Superior temporal gyrus (tissue), 1 donor: ENCODE measurements around the gene FHOD3.

ENCODE experiments used
- DNase-seq: peaks from one replicate; pipeline ENCODE4 v3.0.0-alpha.2; 2016; ENCODE audit errors: extremely low spot score

The FHOD3 gene

GRCh38 chr18:36518839-36519238 is 221.3 kb downstream of the FHOD3 start:
- DNase-seq = no peak

GRCh38 chr18:36519358-36519757 is 221.8 kb downstream of the FHOD3 start:
- no peak for DNase-seq

- DNase-seq = no peak
Measured at GRCh38 chr18:36522509-36522908, 225.0 kb downstream of the FHOD3 start.

GRCh38 chr18:36525913-36526312 is 228.4 kb downstream of the FHOD3 start:
- no peak for DNase-seq

- no peak for DNase-seq
Measured at GRCh38 chr18:36526611-36527010, 229.1 kb downstream of the FHOD3 start.

GRCh38 chr18:36527051-36527450 is 229.5 kb downstream of the FHOD3 start:
- peak; percentile 27 for DNase-seq

GRCh38 chr18:36527740-36528455 is 230.4 kb downstream of the FHOD3 start:
- no peak for DNase-seq

- DNase-seq = no peak
Measured at GRCh38 chr18:36529747-36530146, 232.2 kb downstream of the FHOD3 start.

GRCh38 chr18:36530676-36531405 is 233.3 kb downstream of the FHOD3 start:
- no peak for DNase-seq

GRCh38 chr18:36531636-36532035 is 234.1 kb downstream of the FHOD3 start:
- no peak for DNase-seq

- DNase-seq = peak; percentile 40
Measured at GRCh38 chr18:36532394-36532793, 234.9 kb downstream of the FHOD3 start.

- DNase-seq = no peak
Measured at GRCh38 chr18:36532815-36533214, 235.3 kb downstream of the FHOD3 start.

- no peak for DNase-seq
Measured at GRCh38 chr18:36533446-36534153, 236.1 kb downstream of the FHOD3 start.

- DNase-seq = no peak
Measured at GRCh38 chr18:36534154-36534688, 236.7 kb downstream of the FHOD3 start.

- DNase-seq = no peak
Measured at GRCh38 chr18:36535202-36535935, 237.9 kb downstream of the FHOD3 start.

- no peak for DNase-seq
Measured at GRCh38 chr18:36536426-36536825, 238.9 kb downstream of the FHOD3 start.

- no peak for DNase-seq
Measured at GRCh38 chr18:36537289-36537688, 239.8 kb downstream of the FHOD3 start.

- no peak for DNase-seq
Measured at GRCh38 chr18:36539674-36540231, 242.2 kb downstream of the FHOD3 start.

GRCh38 chr18:36543030-36543429 is 245.5 kb downstream of the FHOD3 start:
- no peak for DNase-seq

GRCh38 chr18:36543991-36544725 is 246.6 kb downstream of the FHOD3 start:
- DNase-seq = no peak
